Vagina (tissue), 2 donors: Measurements from ENCODE around the gene ARMH3. TPM values are rescaled to one million over a fixed set of nuclear protein-coding genes. Genes with fewer than 3 reads are reported as not detected.

Experiments
- DNase-seq, 2 donors: peaks; one replicate each; pipeline ENCODE4 v3.0.0-alpha.2; 2017; ENCODE audit errors: extremely low spot score in 2 of 2
- H3K27ac ChIP-seq: fragments of 200-600 bp; sonication (generic); one replicate; pipeline ENCODE4 v1.5.1; 2019
- H3K27me3 ChIP-seq: fragments of 200-600 bp; sonication (generic); one replicate; pipeline ENCODE4 v1.5.1; 2019
- H3K36me3 ChIP-seq, 2 donors: fragments of 200-600 bp; sonication (generic); one replicate each; pipeline ENCODE4 v1.5.1; 2017 to 2019
- H3K4me1 ChIP-seq: fragments of 200-600 bp; sonication (generic); one replicate; pipeline ENCODE4 v1.5.1; 2019
- H3K4me3 ChIP-seq, 2 donors: fragments of 200-600 bp; sonication (generic); 1 replicate in 1 of 2; 2 replicates in 1 of 2; pipeline ENCODE4 v1.5.1; 2016 to 2019
- H3K9me3 ChIP-seq: fragments of 200-600 bp; sonication (generic); one replicate; pipeline ENCODE4 v1.5.1; 2019
- POLR2A ChIP-seq, 2 donors: fragments of 450-650 bp; IDR thresholded peaks; one replicate each; pipeline ENCODE4 v1.6.1; 2017; ENCODE audit warnings: antibody characterized with exemption in 2 of 2, mild to moderate bottlenecking in 2 of 2, moderate library complexity in 2 of 2
- POLR2AphosphoS5 ChIP-seq, 2 donors: sonication (generic); formaldehyde crosslinking; IDR thresholded peaks; one replicate each; pipeline ENCODE4 v1.9.0; 2017; ENCODE audit warnings: antibody characterized with exemption in 2 of 2, mild to moderate bottlenecking in 2 of 2, low read depth in 1 of 2; ENCODE audit not compliant: insufficient read depth in 1 of 2
- intact Hi-C: fragments of 100-400 bp; cut with DNase I; formaldehyde crosslinking; loops from one replicate; pipeline ENCODE4 v1.15.1; 2023
- total RNA-seq: library from RNA; depleted of rRNA; stranded (reverse); fragments of >200 nt; gene quantifications from one replicate; pipeline ENCODE4 v1.2.3, GENCODE V29; 2016
- TF ChIP-seq, protein P1 (sequence below), 3 experiments: fragments of 450-650 bp in 2 of 3; fragments of 200-600 bp in 1 of 3; sonication (generic) in 1 of 3; IDR thresholded peaks; one replicate each; pipeline ENCODE4 v1.5.1; 2017 to 2019; ENCODE audit warnings: antibody characterized with exemption in 3 of 3, mild to moderate bottlenecking in 2 of 3, moderate library complexity in 2 of 3

The ARMH3 gene
- total RNA-seq, 1 donor from 2014 or later: 26.5 TPM

DNA sequence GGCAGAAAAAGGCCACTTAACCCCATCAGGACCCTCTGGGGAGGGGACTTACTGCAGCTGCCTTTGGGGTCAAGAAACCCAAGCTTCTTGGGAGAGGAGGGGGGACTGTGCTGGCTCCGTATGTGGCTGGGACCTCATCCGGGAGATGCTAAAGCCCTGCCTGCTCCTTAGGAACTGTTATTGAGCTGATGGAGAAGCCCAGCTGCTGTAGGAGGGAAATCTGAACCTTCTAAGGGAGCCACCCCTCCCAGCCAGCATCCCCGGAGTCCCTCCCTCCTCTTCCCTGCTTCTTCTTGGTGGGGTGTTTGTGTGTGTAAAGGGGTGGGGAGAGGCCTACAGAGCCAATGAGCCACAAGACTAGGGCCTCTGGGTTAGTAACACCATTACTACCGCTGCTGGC lies 220.6 kb downstream of the ARMH3 start:
- DNase-seq: no peak
- Histone ChIP-seq H3K4me3 (no peak overlapping the region), H3K27me3 (no peaks in the 10 kb centered on the region), H3K9me3 (no peaks in the 10 kb centered on the region), H3K36me3 (no peaks in the 10 kb centered on the region), H3K4me1 (peaks cover 39% of the 10 kb centered on the region), H3K27ac (no peak overlapping the region)
- no peak for TF ChIP-seq POLR2A (IDR thresholded peaks at IDR 0.05)
- no peak for TF ChIP-seq POLR2AphosphoS5 (IDR thresholded peaks at IDR 0.05; ENCODE audit: insufficient read depth in 1 of 2, low read depth in 1 of 2)
- TF ChIP-seq, protein P1, sequence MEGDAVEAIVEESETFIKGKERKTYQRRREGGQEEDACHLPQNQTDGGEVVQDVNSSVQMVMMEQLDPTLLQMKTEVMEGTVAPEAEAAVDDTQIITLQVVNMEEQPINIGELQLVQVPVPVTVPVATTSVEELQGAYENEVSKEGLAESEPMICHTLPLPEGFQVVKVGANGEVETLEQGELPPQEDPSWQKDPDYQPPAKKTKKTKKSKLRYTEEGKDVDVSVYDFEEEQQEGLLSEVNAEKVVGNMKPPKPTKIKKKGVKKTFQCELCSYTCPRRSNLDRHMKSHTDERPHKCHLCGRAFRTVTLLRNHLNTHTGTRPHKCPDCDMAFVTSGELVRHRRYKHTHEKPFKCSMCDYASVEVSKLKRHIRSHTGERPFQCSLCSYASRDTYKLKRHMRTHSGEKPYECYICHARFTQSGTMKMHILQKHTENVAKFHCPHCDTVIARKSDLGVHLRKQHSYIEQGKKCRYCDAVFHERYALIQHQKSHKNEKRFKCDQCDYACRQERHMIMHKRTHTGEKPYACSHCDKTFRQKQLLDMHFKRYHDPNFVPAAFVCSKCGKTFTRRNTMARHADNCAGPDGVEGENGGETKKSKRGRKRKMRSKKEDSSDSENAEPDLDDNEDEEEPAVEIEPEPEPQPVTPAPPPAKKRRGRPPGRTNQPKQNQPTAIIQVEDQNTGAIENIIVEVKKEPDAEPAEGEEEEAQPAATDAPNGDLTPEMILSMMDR (IDR thresholded peaks at IDR 0.05): no peak
- intact Hi-C loops: no loop called here

DNA sequence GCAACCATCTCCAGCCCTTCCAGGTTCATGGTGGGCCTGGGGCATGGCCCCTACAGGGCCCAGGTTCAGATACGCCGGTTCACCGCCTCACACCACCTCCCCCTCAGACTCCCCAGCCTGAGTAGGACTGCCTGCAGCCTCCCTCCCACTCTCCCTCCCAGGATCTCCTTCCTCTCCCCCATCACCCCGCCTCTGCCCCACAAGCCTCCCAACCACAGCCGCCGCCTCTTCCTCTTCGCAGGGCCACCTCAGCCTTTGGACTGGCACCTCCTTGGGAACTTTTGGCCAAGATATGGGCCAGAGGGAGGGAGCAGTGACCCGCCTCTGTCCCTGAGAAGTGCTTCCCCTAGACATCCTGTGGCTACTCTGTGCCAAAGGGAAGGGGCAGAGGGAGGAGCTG lies 221.6 kb downstream of the ARMH3 start:
- Histone ChIP-seq H3K36me3 (no peaks in the 10 kb centered on the region), H3K27ac (no peak overlapping the region), H3K4me1 (peaks cover 37% of the 10 kb centered on the region), H3K27me3 (no peaks in the 10 kb centered on the region), H3K4me3 (no peak overlapping the region), H3K9me3 (no peaks in the 10 kb centered on the region)
- intact Hi-C loops: no loop called here
- TF ChIP-seq POLR2AphosphoS5 (IDR thresholded peaks at IDR 0.05; ENCODE audit: insufficient read depth in 1 of 2, low read depth in 1 of 2): no peak
- no peak for TF ChIP-seq POLR2A (IDR thresholded peaks at IDR 0.05)
- TF ChIP-seq, protein P1 (IDR thresholded peaks at IDR 0.05): no peak
- no peak for DNase-seq

DNA sequence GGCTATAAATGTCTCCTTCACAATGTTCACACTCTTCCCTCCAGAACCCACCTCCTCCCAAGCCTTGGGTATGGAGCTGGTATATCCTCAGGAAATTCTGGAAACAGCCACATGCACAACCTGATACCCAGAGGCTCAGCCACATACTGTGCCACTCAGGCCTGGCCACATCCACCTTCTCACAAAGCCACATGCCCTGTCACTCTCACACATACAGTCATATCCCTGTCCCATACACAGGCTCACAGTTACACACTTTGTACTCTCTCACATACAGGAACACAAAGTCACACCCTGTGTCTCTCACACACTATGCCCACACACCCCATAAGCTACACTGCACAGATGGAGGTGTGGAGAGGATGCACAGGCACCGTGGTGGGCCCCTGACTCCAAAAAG lies 222.5 kb downstream of the ARMH3 start:
- H3K9me3 ChIP-seq: no peaks in the 10 kb centered on the region
- TF ChIP-seq POLR2AphosphoS5 (IDR thresholded peaks at IDR 0.05; ENCODE audit: insufficient read depth in 1 of 2, low read depth in 1 of 2) (no peak), POLR2A (IDR thresholded peaks at IDR 0.05) (no peak)
- TF ChIP-seq, protein P1 (IDR thresholded peaks at IDR 0.05): no peak
- intact Hi-C loops: no loop called here
- DNase-seq: no peak
- H3K27ac ChIP-seq: no peak overlapping the region
- no peak overlapping the region for H3K4me3 ChIP-seq
- H3K27me3 ChIP-seq: no peaks in the 10 kb centered on the region
- peaks cover 35% of the 10 kb centered on the region for H3K4me1 ChIP-seq
- H3K36me3 ChIP-seq: no peaks in the 10 kb centered on the region

DNA sequence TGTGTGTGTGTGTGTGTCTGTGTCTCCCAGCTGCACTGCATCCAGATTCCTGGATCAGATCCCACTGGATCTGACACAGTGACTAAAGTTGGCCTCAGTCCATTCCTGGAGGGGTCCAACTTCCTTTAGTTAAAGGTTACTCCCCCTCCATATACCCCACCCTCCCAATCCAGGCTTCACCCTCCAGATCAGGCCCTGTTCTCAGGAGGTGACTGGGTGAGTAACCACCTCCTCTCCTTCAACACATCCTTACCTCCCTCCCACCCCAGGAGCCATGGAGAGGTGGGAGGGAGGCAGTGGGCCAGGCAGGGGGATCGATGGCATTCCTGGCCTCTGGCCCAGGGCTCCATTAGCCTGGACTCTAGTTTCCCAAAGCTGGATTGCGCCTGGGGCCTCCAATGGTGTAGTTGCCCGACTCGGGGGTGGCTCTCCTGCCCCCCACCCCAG lies 223.6 kb downstream of the ARMH3 start:
- H3K4me1 ChIP-seq: peaks cover 35% of the 10 kb centered on the region
- H3K36me3 ChIP-seq: no peaks in the 10 kb centered on the region
- no peak overlapping the region for H3K27ac ChIP-seq
- H3K4me3 ChIP-seq: no peak overlapping the region
- intact Hi-C loops: no loop called here
- no peaks in the 10 kb centered on the region for H3K27me3 ChIP-seq
- H3K9me3 ChIP-seq: no peaks in the 10 kb centered on the region
- DNase-seq: no peak
- TF ChIP-seq POLR2AphosphoS5 (IDR thresholded peaks at IDR 0.05; ENCODE audit: insufficient read depth in 1 of 2, low read depth in 1 of 2) (no peak), POLR2A (IDR thresholded peaks at IDR 0.05) (no peak)
- TF ChIP-seq, protein P1 (IDR thresholded peaks at IDR 0.05): no peak

DNA sequence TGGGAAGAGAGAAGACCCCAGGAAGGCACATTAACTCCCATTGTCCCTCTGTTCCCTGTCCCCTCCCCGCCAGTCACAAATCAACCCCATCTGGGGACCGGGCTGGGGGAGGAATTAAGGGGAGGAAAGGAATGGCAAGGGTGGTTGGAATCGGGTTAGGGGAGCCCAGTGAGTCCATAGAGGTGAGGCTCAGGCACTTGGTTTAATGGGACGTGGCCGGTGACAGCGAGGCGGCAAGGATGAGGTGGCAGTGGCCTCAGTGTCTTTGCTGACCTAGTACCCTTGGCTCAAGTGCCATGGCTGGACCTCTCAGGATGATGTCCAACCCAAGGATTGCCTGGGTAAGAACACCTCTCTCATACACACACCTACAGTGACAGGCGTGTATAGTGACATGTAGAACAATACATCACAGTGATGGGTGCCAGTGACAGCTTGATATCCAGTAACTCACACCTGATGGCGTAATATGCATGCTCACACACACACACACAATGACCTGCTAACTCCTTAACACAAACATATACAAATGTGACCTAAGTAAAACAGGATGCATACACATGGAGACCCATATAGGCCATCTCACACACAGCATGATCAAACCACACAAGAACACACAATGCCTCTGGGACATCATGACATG lies 224.7 kb downstream of the ARMH3 start:
- Histone ChIP-seq H3K9me3 (no peaks in the 10 kb centered on the region), H3K27ac (peak overlapping the region; percentile 77), H3K4me1 (peaks cover 31% of the 10 kb centered on the region), H3K27me3 (no peaks in the 10 kb centered on the region), H3K4me3 (peak overlapping the region; percentile 46 to 51), H3K36me3 (no peaks in the 10 kb centered on the region)
- no peak for TF ChIP-seq POLR2AphosphoS5 (IDR thresholded peaks at IDR 0.05; ENCODE audit: insufficient read depth in 1 of 2, low read depth in 1 of 2)
- TF ChIP-seq, protein P1 (IDR thresholded peaks at IDR 0.05): no peak
- TF ChIP-seq POLR2A (IDR thresholded peaks at IDR 0.05): no peak
- intact Hi-C loops: no loop called here
- DNase-seq: no peak
